BLaER1 treated with 17β-estradiol and CSF1 and Interleukin-3, amounts not matched to agents 10 nM and 100 nM (cell line): ENCODE results near the gene FGD3.

Source experiments
- H3K27ac ChIP-seq, 11 experiments: shearing (Covaris generic); formaldehyde crosslinking; 2 replicates each; pipeline ENCODE4 v1.8.1; 2022
- H3K27me3 ChIP-seq, 11 experiments: shearing (Covaris generic); formaldehyde crosslinking; 2 replicates each; pipeline ENCODE4 v1.8.1; 2022
- H3K36me3 ChIP-seq, 11 experiments: shearing (Covaris generic); formaldehyde crosslinking; 2 replicates each; pipeline ENCODE4 v1.8.1; 2022
- H3K4me1 ChIP-seq, 10 experiments: shearing (Covaris generic); formaldehyde crosslinking; 2 replicates each; pipeline ENCODE4 v1.8.1; 2022
- H3K4me2 ChIP-seq, 11 experiments: shearing (Covaris generic); formaldehyde crosslinking; 2 replicates each; pipeline ENCODE4 v1.8.1; 2022
- H3K4me3 ChIP-seq, 10 experiments: shearing (Covaris generic); formaldehyde crosslinking; 2 replicates each; pipeline ENCODE4 v1.8.1; 2022
- H3K9ac ChIP-seq, 11 experiments: shearing (Covaris generic); formaldehyde crosslinking; 2 replicates each; pipeline ENCODE4 v1.8.1; 2022
- H3K9me3 ChIP-seq, 11 experiments: shearing (Covaris generic); formaldehyde crosslinking; replicated peaks in 1 of 11; 2 replicates each; pipeline ENCODE4 v1.8.1; 2022
- H4K20me1 ChIP-seq, 11 experiments: shearing (Covaris generic); formaldehyde crosslinking; 2 replicates each; pipeline ENCODE4 v1.8.1; 2022
- Cebpa-rat ChIP-seq, 11 experiments: shearing (Covaris generic); IDR thresholded peaks; 2 replicates each; pipeline ENCODE4 v1.8.1; 2022

Gene FGD3

DNA sequence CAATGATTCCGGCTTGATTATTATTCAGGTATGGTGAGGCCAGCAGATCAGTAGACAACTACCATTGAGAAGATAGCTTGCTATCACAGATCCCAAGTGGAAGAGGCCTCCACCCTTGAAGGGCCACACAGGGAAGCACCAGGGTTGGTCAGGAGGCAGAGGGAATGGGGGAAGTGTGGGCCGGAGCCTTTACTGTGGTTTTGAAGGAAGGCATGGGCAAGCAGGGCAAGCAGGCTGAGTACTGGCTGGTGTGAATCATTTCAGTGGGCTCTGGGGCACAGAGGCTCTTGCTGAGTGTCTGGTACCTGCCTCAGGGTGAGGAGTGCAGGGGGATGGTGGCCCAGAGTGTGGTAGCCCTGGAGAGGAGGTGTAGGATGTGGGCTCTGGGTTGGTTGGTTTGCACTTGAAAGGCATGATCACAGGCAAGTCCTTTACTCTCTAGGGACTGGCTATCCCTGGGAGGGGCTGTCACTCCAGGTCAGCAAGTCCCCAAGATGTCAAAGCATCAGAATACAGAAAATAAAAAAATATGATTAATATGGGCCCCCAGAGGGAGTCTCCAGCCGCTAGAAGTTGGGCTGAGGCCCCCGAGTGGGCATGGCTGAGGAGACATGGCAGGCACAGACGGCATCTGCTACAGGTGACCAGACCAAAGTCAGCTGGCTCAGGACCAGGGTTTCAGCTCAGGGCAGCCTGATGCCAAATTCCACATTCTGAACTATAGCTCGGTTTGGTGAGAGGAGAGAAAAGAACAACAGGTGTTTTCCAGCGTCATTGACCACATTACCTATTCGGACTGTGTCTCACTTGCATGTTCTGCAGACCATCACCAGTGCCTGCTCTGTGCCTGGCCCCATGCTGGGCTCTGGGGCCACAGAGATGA is 101.5 kb downstream of the FGD3 start:
- Histone ChIP-seq H3K4me1 (peaks cover 21 to 42% (median 27%) of the 10 kb centered on the region in 10 experiments), H3K9ac (no peak overlapping the region), H3K4me3 (no peak overlapping the region), H4K20me1 (no peaks in the 10 kb centered on the region), H3K27ac (no peak overlapping the region), H3K4me2 (peak overlapping the region in 9 of 11 experiments; percentile 12 to 45 (median 23); a peak in 11 of 22 replicates), H3K36me3 (no peaks in the 10 kb centered on the region), H3K9me3 (peaks cover 0 to 14% (median 6%) of the 10 kb centered on the region in 11 experiments; a peak in 14 of 22 replicates), H3K27me3 (no peaks in the 10 kb centered on the region)
- no peak for TF ChIP-seq Cebpa-rat (IDR thresholded peaks at IDR 0.05)

GRCh38 chr9:93049491-93049890 is 102.2 kb downstream of the FGD3 start:
- Histone ChIP-seq H4K20me1 (no peaks in the 10 kb centered on the region), H3K4me1 (peaks cover 26 to 47% (median 32%) of the 10 kb centered on the region in 10 experiments), H3K27ac (no peak overlapping the region), H3K9me3 (peaks cover 0 to 14% (median 6%) of the 10 kb centered on the region in 11 experiments; a peak in 14 of 22 replicates), H3K36me3 (no peaks in the 10 kb centered on the region), H3K27me3 (no peaks in the 10 kb centered on the region), H3K4me2 (peak overlapping the region in 1 of 11 experiments; percentile 45; a peak in 3 of 22 replicates), H3K9ac (no peak overlapping the region), H3K4me3 (no peak overlapping the region)
- no peak for TF ChIP-seq Cebpa-rat (IDR thresholded peaks at IDR 0.05)

DNA sequence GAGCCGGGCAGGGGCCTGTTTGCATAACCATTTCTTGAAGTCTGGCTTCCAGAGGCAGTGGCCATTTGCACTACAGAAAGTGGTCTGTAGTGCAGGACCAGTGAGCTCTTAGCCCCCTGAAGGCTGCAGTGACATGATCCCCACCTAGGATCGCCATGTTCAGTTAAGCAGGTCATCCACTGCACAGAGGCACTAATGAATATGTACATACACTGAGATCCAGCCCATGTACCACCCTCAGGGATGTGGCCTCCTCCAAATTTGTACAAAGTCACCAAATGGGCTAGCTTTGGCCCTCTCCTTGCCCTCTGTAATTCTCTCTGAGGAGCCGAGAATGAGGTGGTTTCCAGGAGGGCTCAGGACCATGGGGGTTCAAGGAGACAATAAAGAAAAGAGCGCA is 102.9 kb downstream of the FGD3 start:
- Histone ChIP-seq H3K27me3 (no peaks in the 10 kb centered on the region), H3K27ac (no peak overlapping the region), H3K4me1 (peaks cover 32 to 52% (median 37%) of the 10 kb centered on the region in 10 experiments), H3K4me3 (no peak overlapping the region), H3K4me2 (no peak overlapping the region), H3K36me3 (no peaks in the 10 kb centered on the region), H4K20me1 (no peaks in the 10 kb centered on the region; a peak in 1 of 22 replicates), H3K9ac (no peak overlapping the region), H3K9me3 (peaks cover 0 to 14% (median 6%) of the 10 kb centered on the region in 11 experiments; a peak in 14 of 22 replicates)
- TF ChIP-seq Cebpa-rat (IDR thresholded peaks at IDR 0.05) = no peak

DNA sequence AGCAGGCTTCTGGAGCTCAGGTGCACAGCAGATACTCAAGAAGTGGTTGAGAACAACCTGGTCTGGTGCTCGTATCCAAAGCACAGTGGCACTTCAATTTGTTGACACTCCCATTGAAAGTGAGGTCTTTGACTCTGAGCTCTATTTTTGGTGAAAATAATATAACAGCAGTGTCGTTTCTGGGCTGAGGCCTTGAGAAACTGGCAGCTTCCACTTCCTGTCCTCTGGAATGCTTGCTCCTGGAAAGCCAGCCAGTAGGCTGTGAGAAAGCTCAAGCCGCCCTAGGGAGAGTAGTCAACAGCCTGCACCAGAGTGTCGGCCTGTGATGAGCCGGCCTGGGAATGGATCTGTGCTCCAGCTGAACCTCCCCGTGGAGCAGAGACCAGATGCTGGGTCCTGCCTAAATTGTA is 104.4 kb downstream of the FGD3 start:
- Histone ChIP-seq H3K9me3 (peaks cover 0 to 4% (median 0%) of the 10 kb centered on the region in 11 experiments; a peak in 1 of 22 replicates), H3K4me3 (no peak overlapping the region), H3K4me2 (no peak overlapping the region), H3K36me3 (no peaks in the 10 kb centered on the region), H3K27me3 (no peaks in the 10 kb centered on the region), H3K9ac (no peak overlapping the region), H3K4me1 (peaks cover 40 to 55% (median 47%) of the 10 kb centered on the region in 10 experiments), H4K20me1 (no peaks in the 10 kb centered on the region; a peak in 1 of 22 replicates), H3K27ac (no peak overlapping the region)
- TF ChIP-seq Cebpa-rat (IDR thresholded peaks at IDR 0.05) = no peak

DNA sequence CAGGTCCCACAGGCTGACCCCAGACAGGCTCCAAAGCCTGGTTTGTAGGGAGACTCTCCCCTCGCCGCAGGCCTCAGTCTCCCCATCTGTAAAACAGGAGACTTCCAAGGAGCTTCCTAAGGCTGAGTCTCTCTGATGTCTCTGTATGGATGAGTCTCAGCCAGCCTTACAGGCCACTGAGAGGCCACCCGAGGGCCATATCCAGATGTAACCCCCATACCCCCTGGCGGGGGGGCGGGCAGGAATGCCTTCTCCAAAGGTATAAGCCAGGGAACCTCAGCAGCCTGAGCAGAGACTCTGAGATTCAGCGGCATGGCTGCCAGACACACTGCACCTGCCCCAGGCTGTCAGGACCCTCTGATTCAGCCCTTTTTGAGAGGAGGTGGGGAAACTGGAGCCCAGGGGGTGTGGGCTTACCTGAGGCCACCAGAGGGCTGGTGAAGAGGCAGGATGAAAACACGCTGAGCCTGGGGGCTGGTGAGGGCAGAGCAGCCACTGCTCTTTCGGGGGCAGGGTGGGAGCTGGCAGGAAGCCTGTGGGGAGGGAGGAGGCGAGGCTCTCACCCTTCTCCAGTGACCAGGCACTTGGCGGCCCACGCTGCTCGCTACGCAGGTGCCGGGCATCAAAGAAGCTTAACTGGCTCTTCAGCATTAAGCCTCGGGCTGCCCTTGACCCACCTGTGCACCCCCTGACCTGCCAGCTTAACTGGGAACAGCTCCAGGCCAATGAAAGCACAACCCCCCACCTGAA is 105.6 kb downstream of the FGD3 start:
- Histone ChIP-seq H3K27me3 (no peaks in the 10 kb centered on the region), H3K4me1 (peaks cover 40 to 68% (median 60%) of the 10 kb centered on the region in 10 experiments)
- TF ChIP-seq Cebpa-rat (IDR thresholded peaks at IDR 0.05) = no peak

DNA sequence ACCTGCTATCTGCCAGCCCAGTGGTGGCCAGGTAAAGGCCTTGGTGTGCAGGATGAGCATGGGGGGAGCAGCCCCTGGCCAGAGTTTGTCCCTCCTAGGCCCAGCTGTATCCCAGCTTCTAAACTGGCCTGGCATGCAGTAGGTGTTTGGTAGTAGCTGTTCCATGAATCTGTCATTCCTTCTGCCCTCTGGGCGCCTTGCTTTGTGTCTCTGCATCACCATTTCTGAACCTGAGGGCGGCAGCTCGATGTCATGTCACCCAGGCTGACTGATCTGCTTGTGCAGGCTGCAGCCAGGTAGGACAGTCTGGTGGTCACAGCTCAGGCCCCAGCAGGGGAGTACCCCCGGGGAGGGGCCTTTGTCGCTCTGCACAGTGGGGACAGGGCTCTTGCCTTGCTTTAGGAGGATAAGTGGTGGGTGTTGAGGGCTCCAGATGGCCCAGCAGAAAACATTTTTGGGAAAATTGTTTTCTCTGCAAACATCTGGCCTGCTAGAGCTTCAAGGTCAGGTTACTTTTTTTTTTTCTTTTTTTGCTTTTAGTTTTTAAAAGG is 106.5 kb downstream of the FGD3 start:
- Histone ChIP-seq H4K20me1 (no peaks in the 10 kb centered on the region; a peak in 1 of 22 replicates), H3K4me2 (peak overlapping the region; percentile 23 to 85 (median 65)), H3K9ac (0 out of 22 replicates have a peak overlapping the region, but pooled peaks of 1 of the 11 experiments have one; percentile 4), H3K36me3 (no peaks in the 10 kb centered on the region), H3K27me3 (no peaks in the 10 kb centered on the region), H3K4me1 (peaks cover 36 to 69% (median 61%) of the 10 kb centered on the region in 10 experiments), H3K4me3 (no peak overlapping the region), H3K27ac (no peak overlapping the region), H3K9me3 (no peaks in the 10 kb centered on the region)
- no peak for TF ChIP-seq Cebpa-rat (IDR thresholded peaks at IDR 0.05)

More for the DNA sequence above, 105.6 kb downstream of the FGD3 start:
- no peak overlapping the region for H3K4me3 ChIP-seq
- no peaks in the 10 kb centered on the region; a peak in 1 of 22 replicates for H4K20me1 ChIP-seq
- no peaks in the 10 kb centered on the region for H3K36me3 ChIP-seq
- no peaks in the 10 kb centered on the region for H3K9me3 ChIP-seq
- H3K27ac ChIP-seq = no peak overlapping the region
- H3K9ac ChIP-seq = peak overlapping the region in 2 of 11 experiments; percentile 4 to 23; a peak in 1 of 22 replicates
- peak overlapping the region; percentile 22 to 85 (median 65); a peak in 19 of 22 replicates for H3K4me2 ChIP-seq

DNA sequence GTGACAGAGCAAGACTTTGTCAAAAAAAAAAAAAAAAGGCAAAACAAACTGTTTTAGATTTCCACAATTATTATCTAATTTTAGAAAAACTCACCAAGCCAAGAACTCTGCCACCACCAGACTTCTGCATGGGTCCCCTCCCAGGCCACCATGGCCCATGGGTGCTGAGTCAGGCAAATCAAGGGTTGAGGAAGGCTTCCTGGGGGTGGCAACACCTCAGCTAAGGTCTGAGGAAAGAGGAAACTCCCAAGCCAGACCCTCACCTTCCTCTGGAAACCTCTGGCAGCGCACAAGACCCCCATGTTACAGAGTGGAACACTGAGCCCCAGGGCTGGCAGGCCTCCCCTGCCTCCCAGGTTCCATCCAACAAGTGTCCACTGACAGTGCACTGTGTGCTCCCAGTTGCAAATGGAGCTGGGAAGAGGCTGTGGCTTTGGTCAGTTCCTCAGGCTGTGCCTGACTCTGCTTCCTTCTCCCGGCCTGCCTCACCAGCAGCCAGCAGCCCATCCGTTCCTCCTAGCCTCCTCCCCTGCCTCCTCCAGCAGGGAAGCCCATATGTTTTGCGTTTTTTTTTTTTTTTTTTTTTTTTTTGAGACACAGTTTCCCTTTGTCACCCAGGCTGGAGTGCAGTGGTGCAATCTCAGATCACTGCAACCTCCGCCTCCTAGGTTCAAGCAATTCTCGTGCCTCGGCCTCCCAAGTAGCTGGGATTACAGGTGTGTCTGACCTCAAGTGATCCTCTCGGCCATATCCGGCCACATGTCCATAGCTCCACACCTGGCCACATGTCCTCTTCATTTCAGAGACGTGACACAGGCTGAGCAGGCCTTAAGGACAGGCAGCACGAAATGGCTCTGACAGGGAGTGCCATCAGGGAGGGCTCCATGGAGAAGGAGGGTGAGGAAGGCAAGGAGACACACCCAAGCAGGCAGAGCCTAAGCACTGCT is 107.7 kb downstream of the FGD3 start:
- Histone ChIP-seq H3K4me2 (peak overlapping the region; percentile 56 to 85 (median 69)), H3K9ac (peak overlapping the region in 1 of 11 experiments; percentile 33; a peak in 3 of 22 replicates)
- TF ChIP-seq Cebpa-rat (IDR thresholded peaks at IDR 0.05) = no peak

More for the DNA sequence above, 107.7 kb downstream of the FGD3 start:
- H3K36me3 ChIP-seq = no peaks in the 10 kb centered on the region
- peak overlapping the region in 3 of 11 experiments; percentile 20 to 26 (median 23); a peak in 1 of 22 replicates for H3K27ac ChIP-seq
- H4K20me1 ChIP-seq = no peaks in the 10 kb centered on the region; a peak in 1 of 22 replicates
- H3K4me3 ChIP-seq = no peak overlapping the region
- peaks cover 43 to 73% (median 66%) of the 10 kb centered on the region in 10 experiments for H3K4me1 ChIP-seq
- H3K27me3 ChIP-seq = no peaks in the 10 kb centered on the region
- H3K9me3 ChIP-seq = no peaks in the 10 kb centered on the region
